Mucosa of rectum (tissue), 2 donors: ENCODE data around the gene NAGPA.

ENCODE experiments used
- H3K27ac ChIP-seq, 2 donors: one replicate each; pipeline ENCODE4 v1.7.0; 2013; ENCODE audit warnings: inconsistent platforms in 2 of 2, low read depth in 2 of 2, low read length in 2 of 2
- H3K27me3 ChIP-seq, 2 donors: one replicate each; pipeline ENCODE4 v1.7.0; 2013; ENCODE audit warnings: low read length in 2 of 2; ENCODE audit not compliant: control insufficient read depth in 2 of 2, insufficient read depth in 2 of 2
- H3K36me3 ChIP-seq, 2 donors: one replicate each; pipeline ENCODE4 v1.7.0; 2013; ENCODE audit warnings: low read length in 2 of 2; ENCODE audit not compliant: control insufficient read depth in 2 of 2, insufficient read depth in 2 of 2
- H3K4me1 ChIP-seq, 2 donors: one replicate each; pipeline ENCODE4 v1.7.0; 2013; ENCODE audit warnings: low read length in 2 of 2, mild to moderate bottlenecking in 1 of 2; ENCODE audit not compliant: control insufficient read depth in 2 of 2, insufficient read depth in 2 of 2
- H3K4me3 ChIP-seq, 2 donors: one replicate each; pipeline ENCODE4 v1.7.0; 2013; ENCODE audit warnings: low read length in 2 of 2
- H3K9ac ChIP-seq, 2 donors: one replicate each; pipeline ENCODE4 v1.7.0; 2013; ENCODE audit warnings: low read length in 2 of 2, low read depth in 1 of 2, mild to moderate bottlenecking in 1 of 2
- H3K9me3 ChIP-seq, 2 donors: one replicate each; pipeline ENCODE4 v1.7.0; 2013; ENCODE audit warnings: low read length in 2 of 2; ENCODE audit not compliant: control insufficient read depth in 2 of 2
- donor health status: healthy.
- donor health status: Normal muscosa, but diverticular disease.

NAGPA gene

GRCh38 chr16:5062790-5063765 is 29.3 kb upstream of the NAGPA start:
- Histone ChIP-seq H3K27me3 (no peaks in the 10 kb centered on the region), H3K9me3 (no peaks in the 10 kb centered on the region), H3K4me1 (peaks cover 14% of the 10 kb centered on the region in 2 donors), H3K4me3 (no peak overlapping the region), H3K9ac (no peak overlapping the region), H3K36me3 (no peaks in the 10 kb centered on the region), H3K27ac (no peak overlapping the region)

DNA sequence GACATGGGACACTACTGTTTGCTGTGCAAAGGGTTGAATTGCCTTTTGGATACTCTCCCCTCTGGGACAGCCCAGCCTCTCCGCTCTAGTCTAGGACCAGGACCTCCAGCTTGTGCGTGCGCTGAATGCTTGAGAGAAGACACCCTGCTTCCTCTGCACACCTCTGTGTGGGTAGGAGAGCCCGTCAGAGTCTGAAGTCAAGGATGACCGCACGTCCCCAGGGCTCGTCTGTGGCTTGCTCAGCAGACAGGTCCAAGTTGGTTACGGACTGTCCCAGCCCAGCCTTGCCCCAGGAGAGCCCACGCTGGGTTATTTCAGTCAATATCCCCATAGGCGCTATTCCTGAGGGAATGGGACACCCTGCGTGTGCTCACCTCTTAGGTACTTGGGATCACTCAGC is 28.3 kb upstream of the NAGPA start:
- H3K27ac ChIP-seq: no peak overlapping the region
- H3K9me3 ChIP-seq: no peaks in the 10 kb centered on the region
- H3K9ac ChIP-seq: no peak overlapping the region
- no peak overlapping the region for H3K4me3 ChIP-seq
- no peaks in the 10 kb centered on the region for H3K27me3 ChIP-seq
- peaks cover 14% of the 10 kb centered on the region in 2 donors for H3K4me1 ChIP-seq
- no peaks in the 10 kb centered on the region for H3K36me3 ChIP-seq

DNA sequence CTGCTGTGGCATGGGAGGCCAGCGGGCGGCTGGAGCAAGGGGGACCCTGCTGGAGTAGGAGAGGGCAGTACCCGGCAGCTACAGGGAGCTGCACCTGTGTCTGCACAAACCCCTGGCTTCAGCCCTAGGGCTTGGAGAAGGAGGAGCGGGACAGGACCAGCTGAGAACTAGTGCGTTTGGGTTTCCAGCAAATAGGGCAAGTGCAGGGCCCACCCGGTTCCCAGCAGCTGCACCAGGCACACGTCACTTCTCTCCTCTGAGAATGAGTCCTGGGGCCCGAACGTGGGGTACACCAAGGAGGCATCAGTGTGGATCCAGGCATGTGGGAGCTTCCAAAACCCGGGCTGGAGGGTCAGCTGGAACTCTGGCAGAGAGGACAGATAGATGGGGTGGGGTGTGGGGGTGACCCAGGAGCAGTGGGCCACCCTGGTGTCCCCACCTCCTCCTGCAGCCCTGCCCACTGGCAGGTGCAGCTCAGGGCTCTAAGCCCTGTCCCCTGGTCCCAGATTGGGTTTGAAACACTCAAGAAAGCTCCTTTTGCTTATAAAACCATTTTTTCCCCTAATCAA is 26.4 kb upstream of the NAGPA start:
- Histone ChIP-seq H3K27ac (no peak overlapping the region), H3K4me3 (no peak overlapping the region), H3K9ac (no peak overlapping the region), H3K9me3 (no peaks in the 10 kb centered on the region), H3K27me3 (no peaks in the 10 kb centered on the region), H3K4me1 (peaks cover 6 to 9% of the 10 kb centered on the region in 2 donors), H3K36me3 (no peaks in the 10 kb centered on the region)

GRCh38 chr16:5059386-5060072 is 25.8 kb upstream of the NAGPA start:
- Histone ChIP-seq H3K36me3 (no peaks in the 10 kb centered on the region), H3K9ac (no peak overlapping the region), H3K4me1 (peaks cover under 1 to 2% of the 10 kb centered on the region in 2 donors), H3K9me3 (no peaks in the 10 kb centered on the region), H3K27ac (no peak overlapping the region), H3K27me3 (no peaks in the 10 kb centered on the region), H3K4me3 (no peak overlapping the region)

DNA sequence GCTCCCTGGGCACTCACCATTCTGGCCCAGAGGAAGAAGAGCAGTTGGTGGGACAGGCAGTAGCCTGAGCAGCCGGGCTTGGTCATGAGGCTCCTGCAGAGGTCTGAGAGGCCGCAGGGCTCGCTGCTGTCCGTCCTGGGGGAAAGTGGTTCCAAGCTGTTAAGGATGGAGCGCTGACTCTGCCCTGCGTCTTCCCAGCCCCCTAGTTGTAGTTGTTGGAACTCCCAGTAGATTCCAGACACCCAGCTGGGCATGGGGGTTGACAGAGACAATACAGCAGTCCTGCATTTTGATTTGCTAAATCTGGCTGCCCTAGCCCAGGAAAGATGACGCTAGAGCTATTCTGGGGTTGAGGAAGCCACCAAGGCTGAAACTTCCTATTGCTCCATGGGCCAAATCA is 24.7 kb upstream of the NAGPA start:
- Histone ChIP-seq H3K9me3 (no peaks in the 10 kb centered on the region), H3K4me1 (no peaks in the 10 kb centered on the region), H3K4me3 (no peak overlapping the region), H3K36me3 (no peaks in the 10 kb centered on the region), H3K27ac (no peak overlapping the region), H3K9ac (no peak overlapping the region), H3K27me3 (no peaks in the 10 kb centered on the region)

- no peak overlapping the region for H3K4me3 ChIP-seq
- H3K4me1 ChIP-seq: no peaks in the 10 kb centered on the region
- no peaks in the 10 kb centered on the region for H3K9me3 ChIP-seq
- H3K9ac ChIP-seq: no peak overlapping the region
- H3K36me3 ChIP-seq: no peaks in the 10 kb centered on the region
- H3K27me3 ChIP-seq: no peaks in the 10 kb centered on the region
- H3K27ac ChIP-seq: no peak overlapping the region
Measured at GRCh38 chr16:5056352-5056751, 22.6 kb upstream of the NAGPA start.

DNA sequence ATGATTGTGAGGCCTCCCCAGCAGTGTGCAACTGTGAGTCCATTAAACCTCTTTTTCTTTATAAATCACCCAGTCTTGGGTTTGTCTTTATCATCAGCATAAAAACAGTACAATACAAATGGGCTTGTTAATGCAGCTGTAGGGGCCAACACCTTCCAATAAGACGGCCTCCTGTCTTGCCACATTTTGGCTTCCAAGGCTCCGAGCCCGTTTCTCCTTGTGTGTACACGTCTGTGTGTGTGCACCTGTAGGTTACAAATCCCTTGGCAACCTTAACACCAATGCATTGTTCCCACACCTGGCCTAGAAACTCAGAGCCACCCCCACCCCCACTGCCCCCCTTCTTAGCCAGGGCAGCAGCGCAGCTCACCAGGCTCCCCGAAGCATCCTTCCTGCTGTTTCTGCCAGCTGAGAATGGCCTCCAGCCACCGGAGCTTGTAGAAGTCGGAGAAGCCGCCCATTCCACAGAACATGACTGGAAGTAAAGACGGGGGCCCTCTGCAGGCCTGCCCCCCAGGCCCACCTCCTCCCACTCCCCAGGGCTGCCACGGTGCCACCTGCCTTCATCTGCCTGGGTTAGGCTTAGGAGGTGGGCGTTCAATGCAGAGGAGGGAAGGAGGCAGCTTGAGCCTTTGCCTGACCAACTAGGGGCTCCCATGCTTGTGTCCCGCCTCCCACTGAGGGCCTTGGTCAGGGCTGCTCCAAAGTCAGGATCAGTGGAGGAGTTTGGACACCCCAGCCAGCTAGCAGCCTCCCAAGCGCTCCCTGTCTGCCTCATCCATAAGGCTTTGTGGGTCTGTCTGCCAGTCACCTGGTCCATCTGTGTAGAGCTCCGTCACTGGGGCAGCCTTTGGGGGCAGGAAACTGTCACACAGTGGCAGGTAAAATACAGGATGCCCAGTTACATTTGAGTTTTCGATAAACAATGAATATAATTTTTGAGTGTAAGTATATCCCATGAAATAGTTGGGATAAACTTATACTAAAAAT is 21.4 kb upstream of the NAGPA start:
- Histone ChIP-seq H3K27me3 (no peaks in the 10 kb centered on the region), H3K9me3 (no peaks in the 10 kb centered on the region), H3K27ac (no peak overlapping the region), H3K36me3 (no peaks in the 10 kb centered on the region), H3K9ac (no peak overlapping the region), H3K4me3 (no peak overlapping the region), H3K4me1 (no peaks in the 10 kb centered on the region)

DNA sequence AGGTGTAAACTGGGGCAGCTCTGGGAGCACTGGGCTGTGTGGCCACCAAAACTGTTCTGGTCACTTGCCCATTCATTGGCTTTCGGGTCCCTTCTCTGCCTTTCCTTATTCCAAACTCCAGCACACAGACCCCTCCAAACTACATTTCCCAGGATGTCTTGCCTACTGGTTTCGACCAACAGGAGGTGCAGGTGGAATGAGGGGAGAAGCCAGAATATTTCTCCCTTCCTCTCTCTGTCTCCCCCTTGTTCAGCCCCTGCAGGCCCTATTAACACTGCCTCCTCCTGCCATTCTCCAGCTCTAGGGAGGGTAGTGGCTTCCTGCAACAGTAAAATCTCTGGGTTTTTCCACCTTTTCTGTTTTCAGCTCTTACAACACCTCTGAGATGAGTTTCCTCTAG is 13.2 kb upstream of the NAGPA start:
- Histone ChIP-seq H3K27ac (no peak overlapping the region), H3K4me1 (no peaks in the 10 kb centered on the region), H3K9ac (no peak overlapping the region), H3K36me3 (no peaks in the 10 kb centered on the region), H3K27me3 (no peaks in the 10 kb centered on the region), H3K4me3 (no peak overlapping the region), H3K9me3 (no peaks in the 10 kb centered on the region)

- H3K27ac ChIP-seq: no peak overlapping the region
- no peaks in the 10 kb centered on the region for H3K27me3 ChIP-seq
- no peaks in the 10 kb centered on the region for H3K36me3 ChIP-seq
- no peak overlapping the region for H3K9ac ChIP-seq
- no peak overlapping the region for H3K4me3 ChIP-seq
- H3K4me1 ChIP-seq: no peaks in the 10 kb centered on the region
- H3K9me3 ChIP-seq: no peaks in the 10 kb centered on the region
Measured at GRCh38 chr16:5045499-5046115, 11.9 kb upstream of the NAGPA start.
